DND-41 (cell line): ENCODE data around the gene LHPP.

Experiments used
- ATAC-seq: fragments of 200-7000 bp; cut with Tn5 transposase; 3 replicates; pipeline ENCODE4 v1.9.1; 2021; ENCODE audit warnings: low read depth; ENCODE audit not compliant: insufficient read depth
- DNase-seq: peaks from one replicate; pipeline ENCODE4 v3.0.0-alpha.2; 2020
- H2AFZ ChIP-seq: 2 replicates; pipeline ENCODE4 v1.6.0; 2012; ENCODE audit warnings: low read depth, low read length
- H3K27ac ChIP-seq: 2 replicates; pipeline ENCODE4 v1.5.1; 2012; ENCODE audit warnings: low read length, inconsistent platforms
- H3K27me3 ChIP-seq: fragments of 200-600 bp; sonication (generic); 2 replicates; pipeline ENCODE4 v1.6.0; 2012; ENCODE audit warnings: low read length, mild to moderate bottlenecking, inconsistent platforms; ENCODE audit not compliant: insufficient read depth, poor library complexity
- H3K36me3 ChIP-seq: 2 replicates; pipeline ENCODE4 v1.5.1; 2012; ENCODE audit warnings: low read length, inconsistent platforms; ENCODE audit not compliant: insufficient read depth
- H3K4me1 ChIP-seq: 2 replicates; pipeline ENCODE4 v1.5.1; 2012; ENCODE audit warnings: mild to moderate bottlenecking, low read length; ENCODE audit not compliant: insufficient read depth
- H3K4me2 ChIP-seq: 2 replicates; pipeline ENCODE4 v1.6.0; 2012; ENCODE audit warnings: mild to moderate bottlenecking, moderate library complexity, low read length, inconsistent platforms; ENCODE audit not compliant: insufficient read depth
- H3K4me3 ChIP-seq, 2 experiments: fragments of 200-600 bp in 1 of 2; shearing (Covaris generic) in 1 of 2; 2 replicates each; pipeline ENCODE4 v1.5.1; 2012 to 2016; ENCODE audit warnings: inconsistent platforms in 2 of 2, low read length in 2 of 2, mild to moderate bottlenecking in 2 of 2, low read depth in 1 of 2, moderate library complexity in 1 of 2
- H3K79me2 ChIP-seq: 2 replicates; pipeline ENCODE4 v1.6.0; 2012; ENCODE audit warnings: low read length, inconsistent platforms; ENCODE audit not compliant: insufficient read depth
- H3K9ac ChIP-seq: 2 replicates; pipeline ENCODE4 v1.6.0; 2012; ENCODE audit warnings: low read depth, mild to moderate bottlenecking, inconsistent platforms, low read length, moderate library complexity
- H3K9me3 ChIP-seq: 2 replicates; pipeline ENCODE4 v1.5.1; 2012; ENCODE audit warnings: low read length, moderate library complexity, mild to moderate bottlenecking, inconsistent platforms; ENCODE audit not compliant: insufficient read depth, severe bottlenecking
- H4K20me1 ChIP-seq: 2 replicates; pipeline ENCODE4 v1.6.0; 2012; ENCODE audit warnings: low read length; ENCODE audit not compliant: insufficient read depth
- EZH2 ChIP-seq: IDR thresholded peaks from 3 replicates; pipeline ENCODE4 v1.6.1; 2012; ENCODE audit warnings: borderline replicate concordance, low read depth, mild to moderate bottlenecking, moderate library complexity, low read length, inconsistent platforms; ENCODE audit not compliant: severe bottlenecking
- TF ChIP-seq, protein P1 (sequence below): IDR thresholded peaks from 2 replicates; pipeline ENCODE4 v1.5.1; 2012; ENCODE audit warnings: borderline replicate concordance, low read length, moderate library complexity, mild to moderate bottlenecking; ENCODE audit not compliant: poor library complexity, severe bottlenecking; ENCODE audit errors: extremely low read depth

Gene LHPP

DNA sequence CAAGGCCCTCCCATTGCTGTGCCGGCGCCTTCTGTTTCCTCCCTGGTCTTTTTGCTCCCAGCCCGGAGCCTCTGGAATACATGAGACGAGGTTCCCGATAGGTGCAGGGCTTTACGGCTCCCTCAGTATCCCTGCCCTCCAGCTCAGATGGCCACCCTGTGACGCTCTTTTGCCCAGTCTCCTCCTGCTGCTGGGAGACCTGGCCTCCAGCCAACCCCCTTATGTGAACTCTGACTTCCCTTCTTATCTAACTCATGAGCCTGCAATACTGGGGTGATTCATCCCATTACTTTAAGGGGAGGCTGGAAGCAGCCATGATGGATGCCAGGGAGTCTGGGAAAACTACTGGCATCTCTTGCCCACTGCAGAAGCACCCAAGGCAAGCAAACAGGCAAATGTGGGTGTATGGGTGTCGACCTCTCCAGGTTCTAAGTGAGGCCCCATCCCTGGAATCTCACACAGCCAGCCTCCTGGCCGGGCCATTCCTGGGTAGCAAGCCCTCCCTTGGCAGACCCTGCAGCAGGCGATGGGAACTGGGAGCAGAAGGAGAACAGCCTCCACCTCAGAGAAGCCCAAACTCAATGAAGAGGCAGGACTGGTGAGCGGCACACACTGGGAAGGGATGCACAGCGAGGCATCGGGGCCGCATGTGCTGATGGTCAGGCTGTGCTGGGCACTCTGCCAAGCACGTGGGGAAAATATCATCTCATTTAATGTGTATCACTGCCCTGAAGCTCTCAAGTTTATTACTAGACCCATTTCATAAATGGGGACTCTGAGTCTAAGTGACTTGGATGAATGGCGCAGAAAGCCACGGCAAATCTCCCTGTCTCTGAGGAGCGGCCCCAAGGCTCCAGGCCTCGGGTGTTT lies 185.1 kb downstream of the LHPP start:
- DNase-seq (no peak), ATAC-seq (no peak)
- Histone ChIP-seq H3K9ac (peak overlapping the region; percentile 72), H3K4me2 (no peak overlapping the region; the same call in 1 of the 2 replicates), H3K4me3 (no peak overlapping the region), H3K27me3 (no peaks in the 10 kb centered on the region), H2AFZ (no peak overlapping the region), H4K20me1 (peaks cover 4% of the 10 kb centered on the region; the same call in 1 of the 2 replicates), H3K9me3 (no peaks in the 10 kb centered on the region), H3K79me2 (peaks cover 95% of the 10 kb centered on the region), H3K36me3 (peaks cover 64% of the 10 kb centered on the region), H3K27ac (peak overlapping the region; percentile 99), H3K4me1 (peaks cover 99% of the 10 kb centered on the region)
- TF ChIP-seq EZH2, result no peak
- TF ChIP-seq, protein P1, sequence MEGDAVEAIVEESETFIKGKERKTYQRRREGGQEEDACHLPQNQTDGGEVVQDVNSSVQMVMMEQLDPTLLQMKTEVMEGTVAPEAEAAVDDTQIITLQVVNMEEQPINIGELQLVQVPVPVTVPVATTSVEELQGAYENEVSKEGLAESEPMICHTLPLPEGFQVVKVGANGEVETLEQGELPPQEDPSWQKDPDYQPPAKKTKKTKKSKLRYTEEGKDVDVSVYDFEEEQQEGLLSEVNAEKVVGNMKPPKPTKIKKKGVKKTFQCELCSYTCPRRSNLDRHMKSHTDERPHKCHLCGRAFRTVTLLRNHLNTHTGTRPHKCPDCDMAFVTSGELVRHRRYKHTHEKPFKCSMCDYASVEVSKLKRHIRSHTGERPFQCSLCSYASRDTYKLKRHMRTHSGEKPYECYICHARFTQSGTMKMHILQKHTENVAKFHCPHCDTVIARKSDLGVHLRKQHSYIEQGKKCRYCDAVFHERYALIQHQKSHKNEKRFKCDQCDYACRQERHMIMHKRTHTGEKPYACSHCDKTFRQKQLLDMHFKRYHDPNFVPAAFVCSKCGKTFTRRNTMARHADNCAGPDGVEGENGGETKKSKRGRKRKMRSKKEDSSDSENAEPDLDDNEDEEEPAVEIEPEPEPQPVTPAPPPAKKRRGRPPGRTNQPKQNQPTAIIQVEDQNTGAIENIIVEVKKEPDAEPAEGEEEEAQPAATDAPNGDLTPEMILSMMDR, result no peak

GRCh38 chr10:124647421-124648130 lies 186.0 kb downstream of the LHPP start:
- Histone ChIP-seq H3K27me3 (no peaks in the 10 kb centered on the region), H3K79me2 (peaks cover 95% of the 10 kb centered on the region), H3K27ac (peak overlapping the region; percentile 99), H3K36me3 (peaks cover 64% of the 10 kb centered on the region), H3K4me2 (peak overlapping the region; percentile 68), H3K9ac (peak overlapping the region; percentile 72), H3K4me3 (peak overlapping the region in 1 of 2 experiments; percentile 53; a peak in 2 of 4 replicates), H3K9me3 (no peaks in the 10 kb centered on the region), H3K4me1 (peaks cover 99% of the 10 kb centered on the region), H2AFZ (peak overlapping the region; percentile 37), H4K20me1 (peaks cover 4% of the 10 kb centered on the region; the same call in 1 of the 2 replicates)
- ATAC-seq (peak; percentile 76), DNase-seq (peak; percentile 94)
- TF ChIP-seq, protein P1, result peak; percentile 80
- no peak for TF ChIP-seq EZH2

DNA sequence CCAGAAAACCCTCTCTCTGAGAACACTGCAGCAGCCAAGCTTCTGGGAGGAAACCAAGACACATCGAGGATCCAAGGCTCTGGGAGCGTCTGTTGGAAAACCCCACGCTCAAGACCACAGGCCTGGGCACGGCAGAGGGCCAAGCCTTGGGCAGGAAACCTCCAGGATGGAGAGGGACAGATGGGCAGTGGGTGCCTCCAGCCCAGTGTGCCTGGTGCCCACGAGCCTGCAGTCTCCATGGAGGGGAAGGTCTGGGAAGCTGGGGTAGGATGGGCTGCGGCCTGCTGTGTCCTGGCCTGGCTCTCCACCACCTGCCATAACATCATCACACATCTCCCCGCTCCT lies 186.5 kb downstream of the LHPP start:
- TF ChIP-seq, protein P1, result no peak
- TF ChIP-seq EZH2, result no peak
- Histone ChIP-seq H3K4me3 (peak overlapping the region in 1 of 2 experiments; percentile 53; a peak in 2 of 4 replicates), H4K20me1 (peaks cover 4% of the 10 kb centered on the region; the same call in 1 of the 2 replicates), H3K4me1 (peaks cover 99% of the 10 kb centered on the region), H3K9ac (peak overlapping the region; percentile 72), H2AFZ (peak overlapping the region; percentile 27; the same call in 1 of the 2 replicates), H3K27me3 (no peaks in the 10 kb centered on the region), H3K79me2 (peaks cover 95% of the 10 kb centered on the region), H3K4me2 (peak overlapping the region; percentile 68), H3K27ac (peak overlapping the region; percentile 99), H3K9me3 (no peaks in the 10 kb centered on the region), H3K36me3 (peaks cover 63% of the 10 kb centered on the region)
- DNase-seq (no peak), ATAC-seq (peak; percentile 7)
